GM19193 (cell line): ENCODE measurements around the gene ZDHHC6.

Source experiments
- POLR2A ChIP-seq: IDR thresholded peaks from 4 replicates; pipeline ENCODE4 v1.6.1; 2011; ENCODE audit not compliant: insufficient read depth, insufficient read length; ENCODE audit errors: extremely low read depth

Gene ZDHHC6

GRCh38 chr10:112382515-112383235 lies 64.0 kb downstream of the ZDHHC6 start:
- no peak for TF ChIP-seq POLR2A
